HEK293 (cell line): ENCODE measurements around the gene OPCML.
A peak's percentile ranks its signal among the peaks of the same experiment; 100 is the strongest.

Experiments
- CTCF ChIA-PET: fragments of 350-600 bp; formaldehyde crosslinking; extraction: SDS; loops from one replicate; lab custom pipeline; 2021; ENCODE audit warnings: antibody characterized with exemption; lab: Yijun Ruan, JAX
- POLR2A ChIA-PET: fragments of 300-600 bp; formaldehyde crosslinking; extraction: SDS; loops from one replicate; lab custom pipeline; 2020; ENCODE audit warnings: antibody characterized with exemption, inconsistent platforms; lab: Yijun Ruan, JAX
- H3K27ac ChIP-seq: fragments of 200-500 bp; sonication (Bioruptor generic); 2 replicates; pipeline ENCODE4 v1.5.1; 2014; ENCODE audit warnings: low read depth, low read length, control low read depth, inconsistent platforms; ENCODE audit errors: extremely low read depth
- H3K36me3 ChIP-seq, 2 experiments: fragments of 200-500 bp in 1 of 2; sonication (Bioruptor generic) in 1 of 2; 1 replicate in 1 of 2; 2 replicates in 1 of 2; pipeline ENCODE4 v1.5.1; 2014 to 2017; ENCODE audit warnings: inconsistent platforms in 2 of 2, low read length in 2 of 2; ENCODE audit not compliant: control insufficient read depth in 2 of 2, insufficient read depth in 1 of 2
- H3K4me1 ChIP-seq: fragments of 200-500 bp; sonication (Bioruptor generic); 2 replicates; pipeline ENCODE4 v1.5.1; 2014; ENCODE audit warnings: mild to moderate bottlenecking, low read length, inconsistent platforms; ENCODE audit not compliant: control insufficient read depth, insufficient read depth
- H3K4me3 ChIP-seq: 2 replicates; pipeline ENCODE4 v1.5.1; 2011; ENCODE audit warnings: low read depth, mild to moderate bottlenecking, control low read depth, low read length, moderate library complexity
- H3K9me3 ChIP-seq: fragments of 200-500 bp; sonication (Bioruptor generic); 2 replicates; pipeline ENCODE4 v1.5.1; 2014; ENCODE audit warnings: low read depth, low read length, inconsistent platforms; ENCODE audit not compliant: control insufficient read depth, insufficient read depth
- HIC1 ChIP-seq: fragments of 450-650 bp; formaldehyde crosslinking; IDR thresholded peaks from 2 replicates; pipeline ENCODE4 v1.5.1; 2016; ENCODE audit warnings: missing biosample characterization, missing genetic modification characterization
- HOXD13 ChIP-seq: sonication (generic); formaldehyde crosslinking; IDR thresholded peaks from 2 replicates; pipeline ENCODE4 v1.8.0; 2022; ENCODE audit warnings: missing genetic modification reagents, borderline replicate concordance
- PRDM4 ChIP-seq: fragments of 450-650 bp; formaldehyde crosslinking; IDR thresholded peaks from 2 replicates; pipeline ENCODE4 v1.5.1; 2017; ENCODE audit warnings: missing biosample characterization, missing genetic modification characterization
- SP2 ChIP-seq: fragments of 450-650 bp; formaldehyde crosslinking; IDR thresholded peaks from 2 replicates; pipeline ENCODE4 v1.5.1; 2016; ENCODE audit warnings: missing biosample characterization, missing genetic modification characterization
- ZBTB1 ChIP-seq: fragments of 450-650 bp; formaldehyde crosslinking; IDR thresholded peaks from 2 replicates; pipeline ENCODE4 v1.5.1; 2016; ENCODE audit warnings: missing biosample characterization, missing genetic modification characterization
- ZBTB48 ChIP-seq: fragments of 450-650 bp; formaldehyde crosslinking; IDR thresholded peaks from 2 replicates; pipeline ENCODE4 v1.5.1; 2016; ENCODE audit warnings: missing biosample characterization, missing genetic modification characterization
- ZBTB8A ChIP-seq: fragments of 450-650 bp; formaldehyde crosslinking; IDR thresholded peaks from 2 replicates; pipeline ENCODE4 v1.5.1; 2016; ENCODE audit warnings: missing biosample characterization, missing genetic modification characterization
- ZFP3 ChIP-seq: fragments of 450-650 bp; formaldehyde crosslinking; IDR thresholded peaks from 2 replicates; pipeline ENCODE4 v1.5.1; 2016; ENCODE audit warnings: low read depth, missing biosample characterization, missing genetic modification characterization
- ZNF146 ChIP-seq: fragments of 450-650 bp; formaldehyde crosslinking; IDR thresholded peaks from 2 replicates; pipeline ENCODE4 v1.5.1; 2016; ENCODE audit warnings: missing biosample characterization, missing genetic modification characterization
- ZNF169 ChIP-seq: fragments of 450-650 bp; formaldehyde crosslinking; IDR thresholded peaks from 2 replicates; pipeline ENCODE4 v1.5.1; 2016; ENCODE audit warnings: missing biosample characterization, missing genetic modification characterization
- ZNF223 ChIP-seq: fragments of 450-650 bp; formaldehyde crosslinking; IDR thresholded peaks from 2 replicates; pipeline ENCODE4 v1.5.1; 2016; ENCODE audit warnings: missing biosample characterization, missing genetic modification characterization
- ZNF311 ChIP-seq: fragments of 450-650 bp; formaldehyde crosslinking; IDR thresholded peaks from 2 replicates; pipeline ENCODE4 v1.5.1; 2017; ENCODE audit warnings: missing biosample characterization, missing genetic modification characterization, borderline replicate concordance
- ZNF354C ChIP-seq: fragments of 450-650 bp; formaldehyde crosslinking; IDR thresholded peaks from 2 replicates; pipeline ENCODE4 v1.5.1; 2016; ENCODE audit warnings: missing biosample characterization, missing genetic modification characterization, low read depth, borderline replicate concordance
- ZNF362 ChIP-seq: fragments of 450-650 bp; formaldehyde crosslinking; IDR thresholded peaks from 2 replicates; pipeline ENCODE4 v1.5.1; 2016; ENCODE audit warnings: missing biosample characterization, missing genetic modification characterization
- ZNF433 ChIP-seq: fragments of 450-650 bp; formaldehyde crosslinking; IDR thresholded peaks from 2 replicates; pipeline ENCODE4 v1.5.1; 2016; ENCODE audit warnings: missing biosample characterization, missing genetic modification characterization, low read depth
- ZNF473 ChIP-seq: fragments of 450-650 bp; formaldehyde crosslinking; IDR thresholded peaks from 2 replicates; pipeline ENCODE4 v1.5.1; 2017; ENCODE audit warnings: missing biosample characterization, missing genetic modification characterization
- ZNF501 ChIP-seq: fragments of 450-650 bp; formaldehyde crosslinking; IDR thresholded peaks from 2 replicates; pipeline ENCODE4 v1.5.1; 2016; ENCODE audit warnings: missing biosample characterization, missing genetic modification characterization
- ZNF555 ChIP-seq: fragments of 450-650 bp; formaldehyde crosslinking; conservative IDR thresholded peaks from 2 replicates; pipeline ENCODE4 v1.5.1; 2017; ENCODE audit warnings: missing biosample characterization, mild to moderate bottlenecking, missing genetic modification characterization, inconsistent platforms
- ZNF792 ChIP-seq: fragments of 450-650 bp; formaldehyde crosslinking; IDR thresholded peaks from 2 replicates; pipeline ENCODE4 v1.5.1; 2016; ENCODE audit warnings: missing biosample characterization, missing genetic modification characterization
- TF ChIP-seq, protein P1 (sequence below): fragments of 450-650 bp; formaldehyde crosslinking; conservative IDR thresholded peaks from 2 replicates; pipeline ENCODE4 v1.5.1; 2016; ENCODE audit warnings: low read depth, missing biosample characterization, missing genetic modification characterization
- TF ChIP-seq, protein P2 (sequence below): fragments of 450-650 bp; IDR thresholded peaks from 2 replicates; pipeline ENCODE4 v1.5.1; 2018; ENCODE audit warnings: missing biosample characterization, missing genetic modification characterization

OPCML gene

GRCh38 chr11:132539590-132540368 is 992.5 kb downstream of the OPCML start:
- H3K36me3 ChIP-seq: no peaks in the 10 kb centered on the region
- no peak overlapping the region for H3K27ac ChIP-seq
- no peaks in the 10 kb centered on the region for H3K4me1 ChIP-seq
- H3K9me3 ChIP-seq: no peaks in the 10 kb centered on the region
- ChIA-PET CTCF (interaction anchor here (0.6 kb wide), 2 partner anchors 93 to 259 kb away, joined by 3 to 5 read pairs; no protein-coding TSS in a partner anchor), POLR2A (no interaction called here)
- TF ChIP-seq PRDM4 (tag by site-specific recombination): no peak
- TF ChIP-seq, protein P1, sequence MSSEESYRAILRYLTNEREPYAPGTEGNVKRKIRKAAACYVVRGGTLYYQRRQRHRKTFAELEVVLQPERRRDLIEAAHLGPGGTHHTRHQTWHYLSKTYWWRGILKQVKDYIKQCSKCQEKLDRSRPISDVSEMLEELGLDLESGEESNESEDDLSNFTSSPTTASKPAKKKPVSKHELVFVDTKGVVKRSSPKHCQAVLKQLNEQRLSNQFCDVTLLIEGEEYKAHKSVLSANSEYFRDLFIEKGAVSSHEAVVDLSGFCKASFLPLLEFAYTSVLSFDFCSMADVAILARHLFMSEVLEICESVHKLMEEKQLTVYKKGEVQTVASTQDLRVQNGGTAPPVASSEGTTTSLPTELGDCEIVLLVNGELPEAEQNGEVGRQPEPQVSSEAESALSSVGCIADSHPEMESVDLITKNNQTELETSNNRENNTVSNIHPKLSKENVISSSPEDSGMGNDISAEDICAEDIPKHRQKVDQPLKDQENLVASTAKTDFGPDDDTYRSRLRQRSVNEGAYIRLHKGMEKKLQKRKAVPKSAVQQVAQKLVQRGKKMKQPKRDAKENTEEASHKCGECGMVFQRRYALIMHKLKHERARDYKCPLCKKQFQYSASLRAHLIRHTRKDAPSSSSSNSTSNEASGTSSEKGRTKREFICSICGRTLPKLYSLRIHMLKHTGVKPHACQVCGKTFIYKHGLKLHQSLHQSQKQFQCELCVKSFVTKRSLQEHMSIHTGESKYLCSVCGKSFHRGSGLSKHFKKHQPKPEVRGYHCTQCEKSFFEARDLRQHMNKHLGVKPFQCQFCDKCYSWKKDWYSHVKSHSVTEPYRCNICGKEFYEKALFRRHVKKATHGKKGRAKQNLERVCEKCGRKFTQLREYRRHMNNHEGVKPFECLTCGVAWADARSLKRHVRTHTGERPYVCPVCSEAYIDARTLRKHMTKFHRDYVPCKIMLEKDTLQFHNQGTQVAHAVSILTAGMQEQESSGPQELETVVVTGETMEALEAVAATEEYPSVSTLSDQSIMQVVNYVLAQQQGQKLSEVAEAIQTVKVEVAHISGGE: no peak
- TF ChIP-seq, protein P2, sequence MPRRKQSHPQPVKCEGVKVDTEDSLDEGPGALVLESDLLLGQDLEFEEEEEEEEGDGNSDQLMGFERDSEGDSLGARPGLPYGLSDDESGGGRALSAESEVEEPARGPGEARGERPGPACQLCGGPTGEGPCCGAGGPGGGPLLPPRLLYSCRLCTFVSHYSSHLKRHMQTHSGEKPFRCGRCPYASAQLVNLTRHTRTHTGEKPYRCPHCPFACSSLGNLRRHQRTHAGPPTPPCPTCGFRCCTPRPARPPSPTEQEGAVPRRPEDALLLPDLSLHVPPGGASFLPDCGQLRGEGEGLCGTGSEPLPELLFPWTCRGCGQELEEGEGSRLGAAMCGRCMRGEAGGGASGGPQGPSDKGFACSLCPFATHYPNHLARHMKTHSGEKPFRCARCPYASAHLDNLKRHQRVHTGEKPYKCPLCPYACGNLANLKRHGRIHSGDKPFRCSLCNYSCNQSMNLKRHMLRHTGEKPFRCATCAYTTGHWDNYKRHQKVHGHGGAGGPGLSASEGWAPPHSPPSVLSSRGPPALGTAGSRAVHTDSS (tag by site-specific recombination): 0 out of 2 replicates have a peak, but pooled peaks have one; percentile 54
- TF ChIP-seq, all 188 proteins: peak for 1
- no peak overlapping the region for H3K4me3 ChIP-seq

GRCh38 chr11:132538642-132539041 is 993.7 kb downstream of the OPCML start:
- Histone ChIP-seq H3K27ac (no peak overlapping the region), H3K4me3 (no peak overlapping the region), H3K36me3 (no peaks in the 10 kb centered on the region), H3K9me3 (no peaks in the 10 kb centered on the region), H3K4me1 (no peaks in the 10 kb centered on the region)
- ChIA-PET CTCF (no interaction called here), POLR2A (no interaction called here)
- no peak for TF ChIP-seq ZNF169 (tag by site-specific recombination)
- no peak for TF ChIP-seq ZNF501
- TF ChIP-seq ZNF311 (tag by site-specific recombination): no peak
- TF ChIP-seq ZNF473 (tag by site-specific recombination): no peak
- no peak for TF ChIP-seq SP2 (tag by site-specific recombination)
- no peak for TF ChIP-seq ZFP3
- no peak for TF ChIP-seq HIC1
- no peak for TF ChIP-seq ZNF354C (tag by site-specific recombination)
- no peak for TF ChIP-seq ZNF362 (tag by site-specific recombination)
- no peak for TF ChIP-seq ZNF555
- TF ChIP-seq ZNF433 (tag by site-specific recombination): no peak
- no peak for TF ChIP-seq ZNF146 (tag by site-specific recombination)
- TF ChIP-seq ZBTB8A (tag by site-specific recombination): no peak
- no peak for TF ChIP-seq ZNF223 (tag by site-specific recombination)
- no peak for TF ChIP-seq ZBTB1 (tag by site-specific recombination)
- no peak for TF ChIP-seq ZBTB48
- TF ChIP-seq HOXD13 (CRISPR knock-in tag): no peak
- no peak for TF ChIP-seq ZNF792 (tag by site-specific recombination)
